HUES6 (cell line): ENCODE results near the gene TCF7L1.

Source experiments
- H3K27ac ChIP-seq: 2 replicates; pipeline ENCODE4 v1.7.0; 2013; ENCODE audit warnings: low read depth, mild to moderate bottlenecking, low read length, inconsistent platforms
- H3K27me3 ChIP-seq: 2 replicates; pipeline ENCODE4 v1.6.1; 2013; ENCODE audit warnings: low read length; ENCODE audit not compliant: control insufficient read depth, insufficient read depth
- H3K36me3 ChIP-seq: 2 replicates; pipeline ENCODE4 v1.6.1; 2013; ENCODE audit warnings: low read length; ENCODE audit not compliant: control insufficient read depth, insufficient read depth
- H3K4me1 ChIP-seq: 2 replicates; pipeline ENCODE4 v1.6.1; 2013; ENCODE audit warnings: low read length; ENCODE audit not compliant: control insufficient read depth, insufficient read depth
- H3K4me3 ChIP-seq: 2 replicates; pipeline ENCODE4 v1.5.1; 2013; ENCODE audit warnings: low read depth, low read length
- H3K9ac ChIP-seq: one replicate; pipeline ENCODE4 v1.6.1; 2013; ENCODE audit warnings: mild to moderate bottlenecking, low read length
- H3K9me3 ChIP-seq: 2 replicates; pipeline ENCODE4 v1.6.1; 2013; ENCODE audit warnings: low read depth, low read length; ENCODE audit not compliant: control insufficient read depth, insufficient read depth

TCF7L1 gene

DNA sequence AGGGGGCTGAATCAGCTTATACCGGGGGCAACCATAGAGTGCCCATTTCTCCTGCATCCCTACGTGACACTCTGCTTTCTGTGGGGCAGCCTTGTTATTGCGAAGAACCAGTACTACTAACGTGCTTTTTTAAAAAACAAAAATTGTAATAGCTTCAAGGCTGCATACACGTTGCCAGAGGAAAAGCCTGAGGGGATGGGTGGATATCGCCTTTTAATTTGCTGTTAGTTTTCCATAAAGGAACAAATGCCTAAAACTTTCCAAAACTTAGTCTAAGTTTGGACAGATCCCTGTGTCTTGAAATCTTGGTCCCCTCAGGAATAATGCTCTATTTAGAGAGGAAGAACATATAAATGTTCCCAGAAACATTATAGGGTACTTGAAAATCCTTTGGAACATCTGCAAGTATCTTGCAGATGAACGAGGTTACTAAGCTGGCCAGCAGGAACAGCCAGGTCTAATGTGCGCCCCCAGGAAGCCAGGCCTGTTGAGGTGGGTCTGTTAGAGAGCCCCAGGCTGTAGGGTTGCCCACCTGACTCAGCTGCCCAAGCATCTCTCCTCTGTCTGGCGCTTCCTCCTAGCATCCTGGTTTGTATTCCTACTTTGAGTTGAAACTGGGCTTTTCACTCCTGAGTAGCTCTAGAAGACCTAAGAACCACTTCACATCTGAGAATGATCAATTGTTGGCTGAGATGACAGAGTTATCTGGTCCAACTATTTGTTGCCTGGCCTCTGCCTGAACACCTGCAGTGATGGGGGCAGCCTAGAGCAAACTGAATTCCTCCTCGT is 97.7 kb downstream of the TCF7L1 start:
- no peak overlapping the region for H3K27ac ChIP-seq
- peaks cover 48% of the 10 kb centered on the region for H3K4me1 ChIP-seq
- H3K36me3 ChIP-seq: no peaks in the 10 kb centered on the region
- H3K9ac ChIP-seq: no peak overlapping the region
- H3K27me3 ChIP-seq: no peaks in the 10 kb centered on the region
- no peaks in the 10 kb centered on the region for H3K9me3 ChIP-seq
- H3K4me3 ChIP-seq: no peak overlapping the region

DNA sequence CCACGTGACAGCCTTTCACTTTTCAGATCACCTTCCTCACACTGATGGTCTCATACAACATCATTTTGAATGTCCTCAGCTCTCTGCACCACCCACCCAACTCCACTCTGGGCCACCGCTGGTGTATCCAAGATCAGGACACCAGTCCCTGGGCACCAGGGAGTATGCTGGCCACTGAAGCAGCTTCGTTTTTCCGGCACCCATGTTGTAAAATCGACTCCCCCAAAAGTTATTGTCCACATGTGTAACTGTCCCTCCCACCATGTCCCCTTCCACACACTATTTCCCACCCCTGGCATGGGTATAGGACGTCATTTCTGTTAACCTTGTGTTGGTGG is 98.2 kb downstream of the TCF7L1 start:
- no peaks in the 10 kb centered on the region for H3K36me3 ChIP-seq
- H3K4me3 ChIP-seq: peak overlapping the region; percentile 18; the same call in 1 of the 2 replicates
- H3K27ac ChIP-seq: no peak overlapping the region
- H3K9me3 ChIP-seq: no peaks in the 10 kb centered on the region
- peaks cover 50% of the 10 kb centered on the region for H3K4me1 ChIP-seq
- no peaks in the 10 kb centered on the region for H3K27me3 ChIP-seq
- H3K9ac ChIP-seq: peak overlapping the region; percentile 3

DNA sequence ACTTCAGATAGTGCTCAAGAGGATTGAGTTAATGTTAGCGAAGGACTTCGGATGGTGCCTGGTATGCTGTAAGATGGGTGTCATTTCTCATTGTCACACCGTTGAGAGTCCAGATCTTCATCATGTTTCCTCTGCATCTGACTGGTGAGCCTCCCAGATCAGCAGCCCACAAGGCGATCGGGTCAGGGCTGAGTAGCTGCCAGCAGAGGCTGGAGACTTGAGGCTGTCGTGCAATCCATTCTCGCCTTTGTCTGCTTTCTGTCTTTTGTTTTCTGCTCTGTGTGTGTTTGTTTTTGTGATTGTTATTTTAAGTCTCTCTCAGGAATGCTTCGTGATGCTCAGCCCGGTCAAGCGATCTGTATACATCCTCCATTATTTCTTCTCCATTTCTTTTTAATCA is 98.8 kb downstream of the TCF7L1 start:
- Histone ChIP-seq H3K9ac (peak overlapping the region; percentile 3), H3K4me1 (peaks cover 50% of the 10 kb centered on the region), H3K9me3 (no peaks in the 10 kb centered on the region), H3K4me3 (peak overlapping the region; percentile 18), H3K36me3 (no peaks in the 10 kb centered on the region), H3K27me3 (no peaks in the 10 kb centered on the region), H3K27ac (no peak overlapping the region)

DNA sequence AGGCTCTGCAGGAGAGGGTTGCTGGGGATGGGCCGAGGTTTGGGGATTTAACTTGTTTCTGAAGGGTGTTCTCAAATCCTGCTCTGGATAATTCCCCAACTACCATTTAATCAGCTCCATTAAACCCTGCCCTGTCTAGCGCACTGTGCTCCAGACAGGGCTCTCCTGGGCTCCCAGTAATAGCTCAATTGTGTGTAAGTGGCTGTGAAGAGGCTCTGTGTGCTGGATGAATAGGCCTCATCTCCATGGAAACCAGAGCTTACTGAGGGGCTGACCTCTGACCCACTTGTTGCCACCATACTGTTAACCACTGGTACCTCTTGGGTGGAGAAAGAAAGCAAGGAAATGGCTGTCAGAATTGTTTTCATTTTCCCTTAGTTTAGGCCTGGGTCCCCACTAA is 101.7 kb downstream of the TCF7L1 start:
- no peaks in the 10 kb centered on the region for H3K9me3 ChIP-seq
- peaks cover 64% of the 10 kb centered on the region for H3K4me1 ChIP-seq
- H3K9ac ChIP-seq: no peak overlapping the region
- no peak overlapping the region for H3K4me3 ChIP-seq
- H3K36me3 ChIP-seq: no peaks in the 10 kb centered on the region
- H3K27me3 ChIP-seq: no peaks in the 10 kb centered on the region
- no peak overlapping the region for H3K27ac ChIP-seq

DNA sequence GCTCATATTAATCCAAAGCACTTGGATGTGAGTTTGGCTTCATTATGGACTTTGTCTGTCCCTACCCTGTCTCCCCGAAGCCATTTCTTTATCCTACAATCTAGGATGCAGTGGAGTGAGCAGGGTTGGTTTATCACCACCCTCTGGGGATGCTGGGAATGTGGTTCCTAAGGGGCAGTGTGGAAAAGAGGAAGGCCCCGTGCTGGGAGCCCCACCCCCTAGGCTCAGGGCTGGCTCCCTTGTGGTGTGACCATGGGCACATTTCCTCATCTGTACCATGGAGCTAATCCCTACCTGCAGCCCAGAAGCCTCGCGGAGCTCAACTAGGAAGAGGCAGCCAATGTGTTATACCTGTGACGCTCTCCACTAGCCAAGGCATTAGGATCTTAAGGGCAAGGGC is 102.1 kb downstream of the TCF7L1 start:
- Histone ChIP-seq H3K9ac (no peak overlapping the region), H3K27me3 (no peaks in the 10 kb centered on the region), H3K36me3 (no peaks in the 10 kb centered on the region), H3K4me3 (no peak overlapping the region), H3K9me3 (no peaks in the 10 kb centered on the region), H3K4me1 (peaks cover 64% of the 10 kb centered on the region), H3K27ac (no peak overlapping the region)

DNA sequence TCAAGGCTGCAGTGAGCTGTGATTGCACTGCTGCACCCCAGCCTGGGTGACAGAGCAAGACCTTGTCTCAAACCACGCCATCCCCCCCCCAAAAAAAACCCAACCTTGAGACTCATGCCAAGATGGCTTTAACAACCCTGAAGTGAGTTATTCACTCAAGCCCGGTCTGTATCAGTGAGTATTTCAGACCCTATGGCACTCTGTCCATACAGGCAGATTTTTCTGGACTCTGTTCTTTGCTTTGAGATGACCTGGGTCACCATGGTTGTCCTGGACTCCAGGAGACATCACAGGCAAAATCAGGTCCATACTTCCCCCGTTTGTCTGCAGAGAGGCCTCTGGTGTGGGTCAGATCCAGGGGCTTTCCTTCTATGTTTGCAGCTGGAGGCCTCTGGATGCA is 102.9 kb downstream of the TCF7L1 start:
- Histone ChIP-seq H3K36me3 (no peaks in the 10 kb centered on the region), H3K27me3 (no peaks in the 10 kb centered on the region), H3K27ac (no peak overlapping the region), H3K4me1 (peaks cover 56% of the 10 kb centered on the region), H3K4me3 (no peak overlapping the region), H3K9me3 (no peaks in the 10 kb centered on the region), H3K9ac (no peak overlapping the region)

DNA sequence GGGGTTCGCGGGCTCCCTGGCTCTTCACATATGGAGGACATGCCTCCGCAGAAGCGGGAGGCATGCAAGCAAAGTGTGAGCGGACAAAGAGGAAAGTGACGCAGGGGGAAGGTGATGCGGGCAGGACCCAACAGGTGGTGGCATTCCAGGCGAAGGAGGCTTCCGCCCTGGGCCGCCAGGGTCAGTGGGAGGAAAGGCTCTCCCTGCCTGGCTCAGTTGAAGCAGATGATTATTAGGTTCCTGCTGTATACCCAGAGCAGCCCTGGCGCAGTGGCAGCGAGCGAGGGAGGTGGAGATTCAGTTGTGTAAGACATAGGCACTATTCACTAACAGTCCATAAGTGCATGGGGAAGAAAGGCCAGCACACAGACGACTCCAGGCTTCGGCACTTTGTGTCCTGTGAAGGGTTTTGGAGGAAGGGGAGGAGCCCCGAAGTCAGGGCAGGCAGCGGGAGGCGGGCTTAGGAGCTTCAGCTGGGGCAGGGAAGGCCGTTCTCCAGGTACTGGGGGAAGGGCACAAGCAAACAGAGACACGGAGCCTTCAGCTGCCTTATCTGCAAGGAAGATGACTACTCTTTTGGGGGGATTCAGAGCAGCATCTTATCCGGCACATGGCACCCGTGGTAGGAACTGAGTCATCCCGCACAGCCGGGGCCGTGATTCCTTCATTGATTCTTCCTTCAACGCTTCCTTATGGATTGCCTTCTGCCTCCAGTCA is 104.8 kb downstream of the TCF7L1 start:
- Histone ChIP-seq H3K9me3 (no peaks in the 10 kb centered on the region), H3K4me3 (peak overlapping the region; percentile 41), H3K27me3 (no peaks in the 10 kb centered on the region), H3K27ac (peak overlapping the region; percentile 16; the same call in 1 of the 2 replicates), H3K36me3 (no peaks in the 10 kb centered on the region), H3K9ac (peak overlapping the region; percentile 60), H3K4me1 (peaks cover 46% of the 10 kb centered on the region)

DNA sequence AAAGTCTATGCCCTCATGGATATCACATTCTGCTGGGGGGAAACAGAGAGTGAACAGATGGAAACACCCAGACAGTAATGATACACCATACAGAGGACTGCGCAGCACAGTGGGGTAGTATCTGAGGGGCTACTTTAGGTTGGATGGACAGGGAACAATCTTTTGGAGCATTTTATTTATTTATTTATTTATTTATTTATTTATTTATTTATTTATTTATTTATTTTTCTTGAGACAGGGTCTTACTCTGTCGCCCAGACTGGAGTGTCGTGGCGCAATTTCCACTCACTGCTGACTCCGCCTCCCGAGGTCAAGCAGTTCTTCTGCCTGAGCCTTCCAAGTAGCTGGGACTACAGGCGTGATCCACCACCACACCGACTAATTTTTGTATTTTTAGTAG is 105.4 kb downstream of the TCF7L1 start:
- no peaks in the 10 kb centered on the region for H3K27me3 ChIP-seq
- H3K27ac ChIP-seq: 0 out of 2 replicates have a peak overlapping the region, but pooled peaks have one; percentile 16
- peak overlapping the region; percentile 60 for H3K9ac ChIP-seq
- peaks cover 52% of the 10 kb centered on the region for H3K4me1 ChIP-seq
- H3K36me3 ChIP-seq: no peaks in the 10 kb centered on the region
- peak overlapping the region; percentile 41 for H3K4me3 ChIP-seq
- no peaks in the 10 kb centered on the region for H3K9me3 ChIP-seq

DNA sequence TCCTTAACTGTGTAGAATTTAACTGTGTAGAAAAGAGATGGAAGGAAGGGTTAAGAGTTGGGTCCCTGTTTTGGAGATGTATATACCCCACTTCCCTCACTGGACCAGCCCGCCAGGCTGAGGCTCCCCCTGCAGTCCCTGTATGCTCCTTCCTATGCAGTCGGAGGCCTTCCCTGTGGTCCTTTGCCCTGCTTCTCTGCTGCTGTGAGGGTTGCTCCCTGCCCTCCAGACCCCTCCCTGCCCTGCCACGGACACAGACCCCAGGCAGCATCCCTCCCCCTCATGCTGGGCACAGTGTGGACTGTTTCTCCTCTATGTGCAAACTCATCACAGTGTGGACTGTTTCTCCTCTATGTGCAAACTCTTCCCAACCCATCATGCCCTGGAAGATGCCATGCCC is 105.9 kb downstream of the TCF7L1 start:
- H3K9ac ChIP-seq: no peak overlapping the region
- H3K9me3 ChIP-seq: no peaks in the 10 kb centered on the region
- peaks cover 57% of the 10 kb centered on the region for H3K4me1 ChIP-seq
- H3K36me3 ChIP-seq: no peaks in the 10 kb centered on the region
- H3K27me3 ChIP-seq: no peaks in the 10 kb centered on the region
- H3K27ac ChIP-seq: no peak overlapping the region
- H3K4me3 ChIP-seq: no peak overlapping the region

DNA sequence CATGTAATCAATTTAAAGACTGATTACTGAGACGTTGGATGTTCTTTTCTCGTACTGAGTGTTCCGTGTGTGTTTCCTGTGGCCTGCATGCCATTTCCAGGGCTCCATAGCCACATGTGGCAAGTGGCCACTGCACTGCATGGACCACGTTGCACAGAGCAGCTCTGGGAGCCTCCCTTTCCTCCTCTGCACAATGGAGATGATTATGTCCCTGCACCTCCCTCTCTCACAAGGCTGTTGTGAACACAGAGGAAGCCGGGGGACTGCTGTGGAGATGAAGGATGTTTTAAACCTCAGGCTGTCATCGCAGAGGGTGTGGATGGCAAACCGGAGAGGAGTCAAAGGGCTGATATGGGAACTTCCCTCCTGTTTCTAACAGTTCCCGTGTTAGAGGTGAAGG is 106.9 kb downstream of the TCF7L1 start:
- no peaks in the 10 kb centered on the region for H3K27me3 ChIP-seq
- H3K36me3 ChIP-seq: no peaks in the 10 kb centered on the region
- no peaks in the 10 kb centered on the region for H3K9me3 ChIP-seq
- H3K27ac ChIP-seq: no peak overlapping the region
- H3K4me1 ChIP-seq: peaks cover 49% of the 10 kb centered on the region
- H3K9ac ChIP-seq: no peak overlapping the region
- no peak overlapping the region for H3K4me3 ChIP-seq

DNA sequence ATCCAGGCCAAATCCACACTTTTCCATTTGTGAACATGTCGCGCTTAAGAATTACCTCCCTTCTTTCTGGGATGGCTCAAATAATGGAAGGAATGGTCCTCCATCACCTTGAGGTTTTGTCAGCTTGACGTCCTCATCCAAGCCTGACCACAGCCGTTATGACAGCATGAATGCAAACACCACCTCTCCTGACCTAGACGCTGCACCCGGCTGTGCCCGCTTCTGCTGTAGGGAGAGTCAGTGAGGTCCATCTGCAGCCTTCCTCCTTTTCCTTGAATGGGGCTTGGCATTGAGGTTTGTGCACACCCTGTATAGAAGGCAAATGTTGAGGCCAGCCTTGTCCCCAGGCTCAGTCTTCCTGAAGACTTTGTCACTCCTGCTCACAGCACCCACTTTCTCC is 109.1 kb downstream of the TCF7L1 start:
- Histone ChIP-seq H3K4me3 (no peak overlapping the region), H3K36me3 (no peaks in the 10 kb centered on the region), H3K4me1 (peaks cover 45% of the 10 kb centered on the region), H3K27me3 (no peaks in the 10 kb centered on the region; the same call in 1 of the 2 replicates), H3K9ac (no peak overlapping the region), H3K27ac (no peak overlapping the region), H3K9me3 (no peaks in the 10 kb centered on the region)
